SK-N-MC (cell line): ENCODE measurements around the gene FNDC3B.

Experiments
- FOXP2 ChIP-seq: optimal IDR thresholded peaks from 2 replicates; pipeline ENCODE3; 2011; ENCODE audit warnings: mild to moderate bottlenecking, moderate library complexity; ENCODE audit not compliant: insufficient read depth; ENCODE audit errors: extremely low read length, control extremely low read depth
- POLR2AphosphoS5 ChIP-seq: IDR thresholded peaks from 2 replicates; pipeline ENCODE4 v1.6.1; 2012; ENCODE audit warnings: mild to moderate bottlenecking, low read depth, low read length, borderline replicate concordance

DNA sequence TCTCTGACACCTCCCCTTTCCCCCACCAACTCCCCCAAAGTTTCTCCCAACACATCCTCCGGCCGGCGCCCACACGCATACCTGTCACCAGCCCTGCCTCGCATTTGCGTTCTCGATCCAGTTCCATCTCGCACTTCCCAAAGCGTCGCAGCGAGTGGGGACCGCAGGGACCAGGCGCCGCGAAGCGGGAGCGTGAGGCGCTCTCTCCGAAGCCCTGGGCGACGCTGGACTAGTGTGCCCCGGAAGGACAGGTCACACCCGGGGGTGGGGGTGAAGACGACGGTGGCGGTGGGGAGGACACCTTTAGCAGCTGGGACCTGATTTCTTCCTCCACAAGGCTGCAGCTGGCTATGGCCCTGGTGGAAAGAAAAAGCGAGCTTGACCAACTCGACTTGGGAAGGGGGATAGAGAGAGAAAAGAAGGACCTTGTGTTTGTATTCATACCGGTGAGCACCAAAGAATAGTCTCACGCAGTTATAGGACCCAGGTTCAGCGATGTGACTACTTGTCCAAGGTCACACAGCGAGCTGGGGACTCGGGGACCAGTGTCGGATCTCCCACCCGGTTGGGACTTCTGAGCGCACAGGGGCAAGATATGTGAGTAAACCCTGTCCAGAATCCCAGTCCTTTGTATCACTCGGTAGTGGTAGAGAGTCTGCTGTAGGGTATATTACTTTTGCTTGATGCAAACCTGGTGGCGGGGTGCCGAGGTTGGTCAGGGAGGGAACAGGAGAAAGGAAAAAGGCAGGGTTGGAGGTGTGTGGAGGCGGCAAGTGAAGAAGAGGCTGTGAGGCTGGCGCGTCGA, 409.5 kb downstream of the FNDC3B start:
- no peak for TF ChIP-seq POLR2AphosphoS5
- TF ChIP-seq FOXP2: no peak
